Common myeloid progenitor, CD34-positive (primary cell): ENCODE data around the gene ANKRD63.

Source experiments
- CTCF ChIA-PET: fragments of 350-600 bp; sonication (Branson Sonifier 250); formaldehyde crosslinking; loops from one replicate; lab custom pipeline; 2021; ENCODE audit warnings: antibody characterized with exemption; lab: Charles Lee
- POLR2A ChIA-PET: fragments of 350-600 bp; sonication (Branson Sonifier 250); formaldehyde crosslinking; loops from one replicate; lab custom pipeline; 2021; ENCODE audit warnings: antibody characterized with exemption; lab: Charles Lee
- DNase-seq, 3 donors: peaks; one replicate each; pipeline versions ENCODE4 v3.0.0 to v3.0.0-alpha.2; 2013
- H3K27ac ChIP-seq, 2 experiments: 1 replicate in 1 of 2; 2 replicates in 1 of 2; pipeline ENCODE4 v1.7.0; 2013; ENCODE audit warnings: inconsistent platforms in 2 of 2, low read length in 2 of 2, mild to moderate bottlenecking in 2 of 2, low read depth in 1 of 2, moderate library complexity in 1 of 2; ENCODE audit not compliant: severe bottlenecking in 2 of 2, insufficient read depth in 1 of 2, poor library complexity in 1 of 2
- H3K27me3 ChIP-seq, 5 experiments: replicated peaks in 2 of 5; 1 replicate in 3 of 5; 2 replicates in 2 of 5; pipeline versions ENCODE4 v1.6.1 to v1.7.0; 2013; ENCODE audit warnings: low read length in 4 of 5, mild to moderate bottlenecking in 2 of 5, moderate library complexity in 2 of 5, inconsistent platforms in 1 of 5; ENCODE audit not compliant: insufficient read depth in 5 of 5, control insufficient read depth in 4 of 5
- H3K36me3 ChIP-seq, 4 experiments: 1 replicate in 2 of 4; 2 replicates in 2 of 4; pipeline versions ENCODE4 v1.6.1 to v1.7.0; 2013; ENCODE audit warnings: low read length in 3 of 4, control low read depth in 1 of 4, mild to moderate bottlenecking in 1 of 4; ENCODE audit not compliant: control insufficient read depth in 4 of 4, insufficient read depth in 4 of 4
- H3K4me1 ChIP-seq, 4 experiments: 1 replicate in 3 of 4; 2 replicates in 1 of 4; pipeline versions ENCODE4 v1.6.1 to v1.7.1; 2013; ENCODE audit warnings: low read length in 3 of 4, mild to moderate bottlenecking in 3 of 4, control low read depth in 1 of 4, inconsistent platforms in 1 of 4, moderate library complexity in 1 of 4; ENCODE audit not compliant: control insufficient read depth in 4 of 4, insufficient read depth in 4 of 4; ENCODE audit errors: control extremely low read depth in 1 of 4
- H3K4me3 ChIP-seq, 7 experiments: 1 replicate in 4 of 7; 2 replicates in 3 of 7; pipeline versions ENCODE4 v1.5.1 to v1.7.0; 2013; ENCODE audit warnings: mild to moderate bottlenecking in 7 of 7, low read length in 6 of 7, moderate library complexity in 6 of 7, inconsistent platforms in 2 of 7, low read depth in 2 of 7, control low read depth in 1 of 7; ENCODE audit not compliant: insufficient read depth in 4 of 7, control insufficient read depth in 1 of 7; ENCODE audit errors: extremely low read depth in 1 of 7
- H3K9me3 ChIP-seq, 5 experiments: 1 replicate in 4 of 5; 2 replicates in 1 of 5; pipeline versions ENCODE4 v1.6.1 to v1.7.1; 2013; ENCODE audit warnings: low read length in 4 of 5, mild to moderate bottlenecking in 2 of 5, inconsistent platforms in 1 of 5, low read depth in 1 of 5, moderate library complexity in 1 of 5; ENCODE audit not compliant: control insufficient read depth in 4 of 5, insufficient read depth in 2 of 5; ENCODE audit errors: control extremely low read depth in 1 of 5
- WGBS: methylation state at CpG from one replicate; pipeline ENCODE4 v1.1.5; 2013; ENCODE audit not compliant: insufficient coverage; 5-methylcytosine and 5-hydroxymethylcytosine counted together

ANKRD63 gene

GRCh38 chr15:40256638-40257235, 26.1 kb downstream of the ANKRD63 start:
- ChIA-PET POLR2A (no interaction called here), CTCF (interaction anchor here (3.3 kb wide), 1 partner anchor 17 kb away, joined by 26 read pairs; no protein-coding TSS in a partner anchor)
- Histone ChIP-seq H3K4me3 (no peak overlapping the region), H3K27ac (no peak overlapping the region), H3K27me3 (peaks cover 0 to 29% (median 11%) of the 10 kb centered on the region in 5 experiments), H3K9me3 (no peaks in the 10 kb centered on the region), H3K4me1 (peaks cover 0 to 17% (median 16%) of the 10 kb centered on the region in 4 experiments), H3K36me3 (no peaks in the 10 kb centered on the region)
- DNase-seq = peak in 1 of 3 donors; percentile 40
- WGBS = 85% methylated on average over 16 of the region's 17 CpGs

- Histone ChIP-seq H3K4me3 (no peak overlapping the region), H3K9me3 (no peaks in the 10 kb centered on the region), H3K36me3 (no peaks in the 10 kb centered on the region), H3K27me3 (peaks cover 0 to 39% (median 13%) of the 10 kb centered on the region in 5 experiments), H3K27ac (no peak overlapping the region), H3K4me1 (peaks cover 0 to 17% (median 16%) of the 10 kb centered on the region in 4 experiments)
- no peak for DNase-seq
- POLR2A ChIA-PET = no interaction called here
- CTCF ChIA-PET = interaction anchor here (0.7 to 3.1 kb wide), 11 partner anchors 8 to 38 kb away, joined by 3 to 33 read pairs (median 4); no protein-coding TSS in a partner anchor
- WGBS = 97% methylated on average over 4 of the region's 4 CpGs
These were observed 27.8 kb downstream of the ANKRD63 start for GRCh38 chr15:40255033-40255432.

GRCh38 chr15:40254452-40254851, 28.4 kb downstream of the ANKRD63 start:
- H3K9me3 ChIP-seq = no peaks in the 10 kb centered on the region
- peaks cover 0 to 40% (median 13%) of the 10 kb centered on the region in 5 experiments for H3K27me3 ChIP-seq
- ChIA-PET CTCF (interaction anchor here (0.7 to 3.1 kb wide), 11 partner anchors 8 to 37 kb away, joined by 3 to 33 read pairs (median 4); no protein-coding TSS in a partner anchor), POLR2A (interaction anchor here (0.5 kb wide), 1 partner anchor 148 kb away, joined by 3 read pairs; no protein-coding TSS in a partner anchor)
- H3K4me1 ChIP-seq = peaks cover 0 to 22% (median 16%) of the 10 kb centered on the region in 4 experiments
- H3K4me3 ChIP-seq = no peak overlapping the region
- no peak for DNase-seq
- H3K27ac ChIP-seq = no peak overlapping the region
- 89% methylated on average over 2 of the region's 3 CpGs for WGBS
- H3K36me3 ChIP-seq = no peaks in the 10 kb centered on the region

- no peaks in the 10 kb centered on the region for H3K9me3 ChIP-seq
- WGBS = 40% methylated on average over 13 of the region's 28 CpGs
- no peak overlapping the region for H3K27ac ChIP-seq
- H3K4me3 ChIP-seq = peak overlapping the region; percentile 39 to 81 (median 61)
- no peaks in the 10 kb centered on the region for H3K36me3 ChIP-seq
- CTCF ChIA-PET = interaction anchor here (1.3 to 3.1 kb wide), 4 partner anchors 8 to 30 kb away, joined by 3 to 33 read pairs (median 4); partner anchors contain the start of gene PAK6
- H3K27me3 ChIP-seq = peaks cover 0 to 40% (median 13%) of the 10 kb centered on the region in 5 experiments
- DNase-seq = no peak
- POLR2A ChIA-PET = interaction anchor here (0.6 kb wide), 1 partner anchor 27 kb away, joined by 3 read pairs; no protein-coding TSS in a partner anchor
- peaks cover 0 to 23% (median 14%) of the 10 kb centered on the region in 4 experiments for H3K4me1 ChIP-seq
These were observed 29.6 kb downstream of the ANKRD63 start for GRCh38 chr15:40253167-40253790.

- CTCF ChIA-PET = interaction anchor here (1.1 to 1.4 kb wide), 2 partner anchors 14 to 15 kb away, joined by 3 to 4 read pairs; partner anchors contain the start of gene PAK6
- 1% methylated on average over 74 of the region's 82 CpGs for WGBS
- no peaks in the 10 kb centered on the region for H3K36me3 ChIP-seq
- H3K27me3 ChIP-seq = peaks cover 0 to 40% (median 13%) of the 10 kb centered on the region in 5 experiments
- peaks cover 0 to 23% (median 14%) of the 10 kb centered on the region in 4 experiments for H3K4me1 ChIP-seq
- peak in 2 of 3 donors; percentile 23 to 48 for DNase-seq
- no peaks in the 10 kb centered on the region for H3K9me3 ChIP-seq
- peak overlapping the region; percentile 39 to 81 (median 61) for H3K4me3 ChIP-seq
- no peak overlapping the region for H3K27ac ChIP-seq
- POLR2A ChIA-PET = interaction anchor here (0.6 kb wide), 1 partner anchor 1801 kb away, joined by 3 read pairs; no protein-coding TSS in a partner anchor
These were observed 30.3 kb downstream of the ANKRD63 start for GRCh38 chr15:40252438-40253166.

GRCh38 chr15:40252141-40252437, 30.8 kb downstream of the ANKRD63 start:
- ChIA-PET CTCF (interaction anchor here (1.1 to 1.4 kb wide), 2 partner anchors 14 to 16 kb away, joined by 3 to 4 read pairs; partner anchors contain the start of gene PAK6), POLR2A (interaction anchor here (0.6 kb wide), 1 partner anchor 1801 kb away, joined by 3 read pairs; no protein-coding TSS in a partner anchor)
- H3K27me3 ChIP-seq = peaks cover 0 to 40% (median 13%) of the 10 kb centered on the region in 5 experiments
- 30% methylated on average over 4 of the region's 27 CpGs for WGBS
- H3K27ac ChIP-seq = no peak overlapping the region
- peak overlapping the region in 5 of 7 experiments; percentile 55 to 81 (median 70) for H3K4me3 ChIP-seq
- H3K36me3 ChIP-seq = no peaks in the 10 kb centered on the region
- no peaks in the 10 kb centered on the region for H3K9me3 ChIP-seq
- DNase-seq = no peak
- H3K4me1 ChIP-seq = peaks cover 0 to 23% (median 14%) of the 10 kb centered on the region in 4 experiments
